Measurements from ENCODE around the gene BDKRB1.
"Not testable (repeated sequence)": the region's sequence is repeated elsewhere in the genome, so short reads cannot be mapped to it uniquely, and the experiment has no call there.

Gene BDKRB1

DNA sequence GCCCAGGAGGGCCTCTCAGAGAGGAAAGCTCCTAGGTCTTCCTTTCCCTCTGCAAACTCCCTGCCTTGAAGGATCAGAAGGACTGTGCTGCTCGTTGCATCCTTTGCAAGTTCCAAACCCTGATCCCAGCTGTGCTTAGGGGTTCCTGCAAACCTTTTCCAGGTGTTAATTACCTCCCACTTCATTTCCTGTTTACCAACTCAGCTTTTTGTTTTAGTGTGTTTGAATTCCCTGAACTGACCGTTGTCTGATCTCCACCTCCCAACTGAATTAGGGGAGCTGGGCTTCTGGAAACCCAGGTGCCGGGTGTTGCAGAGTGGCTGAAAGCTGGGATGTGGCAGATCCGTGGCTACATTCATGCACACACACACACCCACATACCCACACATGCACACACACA is 20.6 kb upstream of the BDKRB1 start:
- no peak for DNase-seq

DNA sequence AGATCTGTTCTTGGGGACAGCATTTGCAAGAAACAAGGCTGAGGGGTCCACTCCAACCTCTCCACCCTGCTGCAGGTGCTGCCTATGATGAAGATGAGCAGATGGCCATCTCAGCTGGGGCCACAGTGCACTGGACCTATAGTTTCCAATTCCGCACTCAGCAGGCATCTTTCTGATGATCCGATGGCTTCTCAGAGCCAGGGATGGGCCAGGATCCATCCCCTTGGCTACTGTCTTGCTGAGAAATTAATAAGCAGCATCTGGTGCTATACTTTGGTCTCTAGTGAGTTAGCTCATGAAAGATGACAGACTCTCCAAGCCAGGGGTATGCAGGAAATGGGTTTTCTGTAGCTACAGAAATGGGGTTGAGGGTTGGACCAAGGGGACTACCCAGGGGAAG is 18.4 kb upstream of the BDKRB1 start:
- no peak for DNase-seq

GRCh38 chr14:96238676-96239265 is 17.2 kb upstream of the BDKRB1 start:
- no peak for DNase-seq

DNA sequence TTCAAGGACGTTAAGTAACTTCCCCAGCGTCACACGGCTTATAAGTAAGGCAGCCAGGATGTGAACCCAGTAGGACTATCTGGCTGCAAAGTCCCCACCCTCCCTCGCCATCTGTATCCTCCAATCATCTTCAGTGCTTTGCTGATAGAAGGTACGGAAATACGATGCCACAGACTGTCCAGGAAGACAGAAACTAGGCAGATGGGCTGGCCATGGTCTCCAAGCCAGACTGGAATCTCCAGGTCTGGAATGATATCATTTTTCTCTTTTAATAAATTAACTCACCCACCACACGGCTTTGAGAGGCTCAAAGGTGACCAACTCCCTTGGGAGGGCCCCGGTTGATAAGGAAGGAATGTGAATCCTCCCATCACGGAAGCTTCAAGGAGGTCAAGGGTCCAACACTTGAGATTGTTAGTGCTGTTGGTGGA is 16.3 kb upstream of the BDKRB1 start:
- DNase-seq: no peak

GRCh38 chr14:96240641-96241040 is 15.4 kb upstream of the BDKRB1 start:
- no peak for DNase-seq

- no peak for DNase-seq
These were observed 13.9 kb upstream of the BDKRB1 start for GRCh38 chr14:96242126-96242525.

DNA sequence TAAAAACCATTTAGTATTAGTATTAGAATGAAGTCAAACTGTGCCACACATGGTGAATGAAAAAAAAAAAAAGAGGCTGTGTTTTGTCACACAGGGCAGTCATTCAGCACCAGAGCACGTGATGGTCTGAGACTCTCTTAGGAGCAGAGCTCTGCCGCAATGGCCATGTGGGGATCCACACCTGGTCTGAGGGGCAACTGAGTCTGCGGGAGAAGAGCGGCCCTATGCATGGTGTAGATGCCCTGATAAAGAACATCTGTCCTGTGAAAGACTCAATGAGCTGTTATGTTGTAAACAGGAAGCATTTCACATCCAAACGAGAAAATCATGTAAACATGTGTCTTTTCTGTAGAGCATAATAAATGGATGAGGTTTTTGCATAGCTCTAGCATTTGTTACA is 12.2 kb upstream of the BDKRB1 start:
- DNase-seq: no peak

- DNase-seq: not testable (repeated sequence)
These were observed 10.9 kb upstream of the BDKRB1 start for GRCh38 chr14:96245074-96245473.

DNA sequence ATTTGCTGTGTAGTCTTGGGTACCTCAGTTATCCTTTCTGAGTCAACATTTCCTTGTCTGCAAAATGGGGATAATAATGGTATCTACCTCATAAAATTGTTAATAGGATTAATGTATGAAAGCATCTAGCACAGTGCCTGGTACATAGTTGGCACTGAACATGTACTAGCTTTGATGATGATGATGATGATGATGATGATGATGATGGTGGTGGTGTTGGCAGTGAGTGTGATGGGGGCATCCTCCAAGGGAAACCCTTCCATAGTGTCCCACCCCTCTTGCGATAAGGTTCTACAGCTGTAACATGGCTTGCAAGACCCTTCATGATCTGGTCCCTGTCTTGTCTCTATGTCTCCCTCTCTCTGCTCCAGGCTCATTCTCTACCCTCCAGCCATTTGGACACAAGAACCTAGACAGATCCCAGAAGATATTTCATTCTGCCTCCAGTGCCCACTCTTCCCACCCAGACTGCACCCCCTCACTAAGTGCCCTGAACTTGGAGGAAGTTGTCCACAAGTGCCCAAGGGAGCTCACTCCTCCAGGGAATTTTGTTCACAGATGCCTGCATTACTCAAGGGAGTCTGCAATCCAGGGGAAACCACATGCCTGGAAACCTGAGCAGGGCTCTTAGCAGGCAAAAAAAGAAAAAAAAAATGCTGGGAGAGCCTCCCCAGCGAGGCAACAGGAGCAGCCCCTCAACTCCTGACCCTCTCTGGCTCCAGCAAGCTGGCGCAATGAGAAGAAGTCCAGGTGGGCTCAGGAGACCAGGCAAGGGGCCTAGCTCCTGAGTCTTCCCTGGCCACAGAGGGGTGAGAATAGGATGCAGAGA is 10.1 kb upstream of the BDKRB1 start:
- DNase-seq: no peak

GRCh38 chr14:96246539-96246847 is 9.5 kb upstream of the BDKRB1 start:
- no peak for DNase-seq

- DNase-seq: no peak
These were observed 9.0 kb upstream of the BDKRB1 start for GRCh38 chr14:96247031-96247430.

- DNase-seq: no peak
These were observed 7.0 kb upstream of the BDKRB1 start for GRCh38 chr14:96249029-96249428.

- no peak for DNase-seq
These were observed 5.5 kb upstream of the BDKRB1 start for GRCh38 chr14:96250485-96250884.

- no peak for DNase-seq
These were observed 4.3 kb upstream of the BDKRB1 start for GRCh38 chr14:96251656-96252155.

DNA sequence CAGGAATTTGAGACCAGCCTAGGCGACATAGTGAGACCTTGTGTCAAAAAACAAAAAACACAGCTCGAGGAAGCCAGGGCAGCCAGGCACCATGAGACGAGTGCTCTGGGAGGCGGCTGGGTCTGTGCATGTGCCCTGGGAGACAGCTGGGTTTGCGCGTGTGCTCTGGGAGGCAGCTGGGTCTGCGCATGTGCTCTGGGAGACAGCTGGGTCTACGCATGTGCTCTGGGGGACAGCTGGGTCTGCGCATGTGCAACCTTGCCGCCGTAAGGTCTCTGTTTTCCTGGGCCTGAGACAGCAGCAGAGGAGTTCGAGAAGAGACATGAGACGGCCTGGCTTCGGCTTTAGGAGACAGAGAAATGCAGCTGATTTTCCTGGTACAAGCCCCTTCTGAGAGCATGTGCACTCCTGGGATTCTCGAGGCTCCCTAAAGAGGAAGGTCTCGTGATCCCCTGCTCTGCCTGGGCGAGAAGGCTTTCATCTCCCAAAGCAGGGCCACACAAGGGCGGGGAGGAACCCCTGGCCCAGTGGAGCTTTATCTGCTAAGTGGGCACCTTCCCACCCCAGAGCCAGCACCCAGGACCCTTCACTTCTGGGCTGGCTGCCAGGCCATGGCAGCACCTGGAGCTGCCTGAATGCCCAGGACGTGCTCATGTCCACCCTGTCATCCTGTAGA is 3.5 kb upstream of the BDKRB1 start:
- no peak for DNase-seq

DNA sequence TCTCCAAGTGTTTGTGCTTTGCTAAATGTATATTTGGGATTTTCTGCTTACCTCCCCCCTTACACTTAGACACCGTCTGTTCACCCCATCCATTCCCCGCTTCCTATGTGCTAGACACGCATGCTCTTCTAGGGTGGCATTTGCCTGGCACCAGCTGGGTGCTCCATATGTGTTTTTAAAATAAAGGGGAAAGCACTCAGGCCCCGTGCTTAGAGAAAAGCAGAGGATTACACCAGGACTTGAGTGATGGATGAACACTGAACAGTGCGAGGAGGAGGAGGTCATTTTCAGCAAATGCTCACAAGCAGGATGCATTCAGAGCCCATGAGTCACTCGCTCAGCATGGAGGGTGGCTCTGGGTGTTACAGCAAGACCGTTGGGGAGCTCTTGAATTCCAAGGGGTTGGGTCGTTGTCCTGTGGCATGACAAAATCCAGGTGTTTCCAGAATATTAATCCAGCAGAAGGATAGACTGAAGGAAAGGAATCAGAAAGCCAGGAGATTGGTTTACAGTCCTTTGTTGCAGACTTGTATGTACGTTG is 2.9 kb upstream of the BDKRB1 start:
- no peak for DNase-seq

GRCh38 chr14:96254687-96255086 is 1.3 kb upstream of the BDKRB1 start:
- no peak for DNase-seq

GRCh38 chr14:96256407-96256806 is 397 bp downstream of the BDKRB1 start:
- no peak for DNase-seq

DNA sequence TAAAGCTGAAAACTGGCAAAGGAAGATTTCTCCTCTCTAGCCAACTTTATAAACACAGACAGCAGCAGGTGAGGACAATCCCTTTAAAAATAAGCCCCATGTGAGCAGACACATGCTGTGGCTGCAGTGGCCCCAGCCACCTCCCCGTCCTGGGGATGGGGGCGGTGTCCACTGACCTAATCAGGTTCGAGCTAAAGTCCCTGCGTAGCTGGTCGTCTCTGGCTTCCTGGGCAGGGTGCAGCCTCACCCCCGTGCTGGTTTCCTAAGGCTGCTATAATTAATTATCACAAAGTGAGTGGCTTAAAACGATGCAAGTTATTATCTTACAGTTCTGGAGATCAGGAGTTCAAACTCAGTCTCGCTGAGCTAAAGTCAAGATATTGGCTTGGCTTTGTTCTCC is 1.0 kb downstream of the BDKRB1 start:
- no peak for DNase-seq

GRCh38 chr14:96257900-96258299 is 1.9 kb downstream of the BDKRB1 start:
- no peak for DNase-seq

GRCh38 chr14:96260341-96260821 is 4.4 kb downstream of the BDKRB1 start:
- DNase-seq: no peak

- no peak for DNase-seq
These were observed 5.0 kb downstream of the BDKRB1 start for GRCh38 chr14:96261053-96261452.

- DNase-seq: no peak
These were observed 6.0 kb downstream of the BDKRB1 start for GRCh38 chr14:96261772-96262655.
